HepG2 (cell line): Measurements from ENCODE around the gene ARTN. TPM values are rescaled to one million over a fixed set of nuclear protein-coding genes. Genes with fewer than 3 reads are reported as not detected.

Experiments
- ATAC-seq: fragments of 200-7000 bp; cut with Tn5 transposase; 3 replicates; pipeline ENCODE4 v1.9.1; 2020; ENCODE audit warnings: mild to moderate bottlenecking, moderate library complexity
- BruUV-seq: library from RNA; stranded (reverse); fragments of 400-500 nt; replicated peaks from 2 replicates; lab custom pipeline; 2021; lab: Mats Ljungman, UMichigan
- CTCF ChIA-PET: fragments of 300-600 bp; formaldehyde crosslinking; extraction: SDS; loops from one replicate; lab custom pipeline; 2021; ENCODE audit warnings: low total read pairs, inconsistent platforms, low intra/inter-chr PET ratio; lab: Yijun Ruan, JAX
- POLR2A ChIA-PET: fragments of 350-600 bp; sonication (Branson Sonifier 250); formaldehyde crosslinking; loops from one replicate; lab custom pipeline; 2020; ENCODE audit warnings: antibody characterized with exemption, inconsistent platforms; lab: Yijun Ruan, JAX
- DNase-seq: peaks from one replicate; pipeline ENCODE4 v3.0.0-alpha.2; 2015; ENCODE audit warnings: low spot score
- FAIRE-seq: peaks from 3 replicates; lab custom pipeline; 2011; peaks lifted over from hg19 to GRCh38; lab: Jason Lieb, UNC
- H2AFZ ChIP-seq: one replicate; pipeline ENCODE4 v1.6.1; 2011; ENCODE audit warnings: low read length, inconsistent platforms
- H3K27ac ChIP-seq: fragments of 300-600 bp; 3 replicates; pipeline ENCODE4 v1.8.0; 2011; ENCODE audit warnings: mixed run types, mild to moderate bottlenecking, mixed read lengths, low read length, inconsistent platforms; ENCODE audit not compliant: insufficient read depth; ENCODE audit errors: extremely low read length
- H3K27me3 ChIP-seq, 2 experiments: fragments of 200-600 bp in 1 of 2; 2 replicates in 1 of 2; 3 replicates in 1 of 2; pipeline versions ENCODE4 v1.6.0 to v1.8.0; 2011; ENCODE audit warnings: low read length in 2 of 2, mild to moderate bottlenecking in 2 of 2, moderate library complexity in 2 of 2, inconsistent platforms in 1 of 2; ENCODE audit not compliant: insufficient read depth in 2 of 2, control insufficient read depth in 1 of 2
- H3K36me3 ChIP-seq, 2 experiments: fragments of 200-600 bp in 1 of 2; replicated peaks in 1 of 2; 2 replicates in 1 of 2; 3 replicates in 1 of 2; pipeline versions ENCODE4 v1.5.1 to v1.8.0; 2011; ENCODE audit warnings: low read length in 2 of 2, inconsistent platforms in 1 of 2; ENCODE audit not compliant: insufficient read depth in 2 of 2, control insufficient read depth in 1 of 2
- H3K4me1 ChIP-seq: 2 replicates; pipeline ENCODE4 v1.5.1; 2012; ENCODE audit warnings: low read length, inconsistent platforms; ENCODE audit not compliant: insufficient read depth
- H3K4me2 ChIP-seq: 2 replicates; pipeline ENCODE4 v1.6.0; 2011; ENCODE audit warnings: low read depth, low read length, inconsistent platforms
- H3K4me3 ChIP-seq, 3 experiments: fragments of 200-600 bp in 1 of 3; sonication (generic), shearing (Covaris generic) in 1 of 3; replicated peaks in 1 of 3; 2 replicates each; pipeline ENCODE4 v1.5.1; 2011 to 2016; ENCODE audit warnings: low read length in 3 of 3, inconsistent platforms in 2 of 3, low read depth in 2 of 3, mild to moderate bottlenecking in 2 of 3, control low read depth in 1 of 3, mixed read lengths in 1 of 3; ENCODE audit not compliant: insufficient read depth in 1 of 3
- H3K79me2 ChIP-seq: one replicate; pipeline ENCODE4 v1.6.1; 2011; ENCODE audit warnings: low read length, inconsistent platforms; ENCODE audit not compliant: insufficient read depth
- H3K9ac ChIP-seq: 2 replicates; pipeline ENCODE4 v1.6.0; 2011; ENCODE audit warnings: mild to moderate bottlenecking, low read depth, low read length, inconsistent platforms; ENCODE audit not compliant: insufficient read depth
- H3K9me3 ChIP-seq: 2 replicates; pipeline ENCODE4 v1.5.1; 2012; ENCODE audit warnings: mild to moderate bottlenecking, low read length
- H4K20me1 ChIP-seq: 2 replicates; pipeline ENCODE4 v1.6.0; 2011; ENCODE audit warnings: inconsistent platforms, mild to moderate bottlenecking, low read length, moderate library complexity; ENCODE audit not compliant: insufficient read depth
- ARID2 ChIP-seq: sonication (generic); formaldehyde crosslinking; IDR thresholded peaks from 2 replicates; pipeline ENCODE4 v1.8.1; 2022; ENCODE audit warnings: mild to moderate bottlenecking, missing genetic modification reagents, borderline replicate concordance
- CBX2 ChIP-seq, 2 experiments: fragments of 200-600 bp in 1 of 2; sonication (generic); formaldehyde crosslinking in 1 of 2; IDR thresholded peaks; 2 replicates each; pipeline versions ENCODE4 v1.7.0 to v1.8.1; 2018 to 2022; ENCODE audit warnings: low read depth in 2 of 2, low read length in 1 of 2, mild to moderate bottlenecking in 1 of 2, missing genetic modification reagents in 1 of 2
- CENPT ChIP-seq: sonication (generic); formaldehyde crosslinking; IDR thresholded peaks from 2 replicates; pipeline ENCODE4 v1.8.0; 2022; ENCODE audit warnings: low read depth, mild to moderate bottlenecking, moderate library complexity, missing genetic modification reagents
- CHD2 ChIP-seq: IDR thresholded peaks from 2 replicates; pipeline ENCODE4 v1.6.1; 2011; ENCODE audit warnings: low read depth, low read length, improper control_type of control experiment
- HOXA3 ChIP-seq: sonication (generic); formaldehyde crosslinking; IDR thresholded peaks from 2 replicates; pipeline ENCODE4 v1.5.0; 2020; ENCODE audit warnings: missing genetic modification reagents
- MATR3 ChIP-seq: sonication (generic); formaldehyde crosslinking; IDR thresholded peaks from 2 replicates; pipeline ENCODE4 v1.4.0; 2020; ENCODE audit warnings: missing genetic modification reagents
- PHF21A ChIP-seq: sonication (generic); formaldehyde crosslinking; IDR thresholded peaks from 2 replicates; pipeline ENCODE4 v1.5.0; 2020; ENCODE audit warnings: mild to moderate bottlenecking, missing genetic modification reagents
- ZNF343 ChIP-seq: sonication (generic); formaldehyde crosslinking; IDR thresholded peaks from 2 replicates; pipeline ENCODE4 v1.4.0; 2020; ENCODE audit warnings: mild to moderate bottlenecking, missing genetic modification reagents
- ZNF503 ChIP-seq: sonication (generic); formaldehyde crosslinking; IDR thresholded peaks from 2 replicates; pipeline ENCODE4 v1.4.0; 2020; ENCODE audit warnings: missing genetic modification reagents
- ZNF724P ChIP-seq: sonication (generic); formaldehyde crosslinking; IDR thresholded peaks from 2 replicates; pipeline ENCODE4 v1.8.0; 2022; ENCODE audit warnings: missing genetic modification reagents, borderline replicate concordance
- ZNF782 ChIP-seq: sonication (generic); formaldehyde crosslinking; IDR thresholded peaks from 2 replicates; pipeline ENCODE4 v1.4.0; 2020; ENCODE audit warnings: missing genetic modification reagents, mild to moderate bottlenecking, borderline replicate concordance
- ZSCAN31 ChIP-seq: sonication (generic); formaldehyde crosslinking; IDR thresholded peaks from 2 replicates; pipeline ENCODE4 v1.5.0; 2020; ENCODE audit warnings: low read depth, mild to moderate bottlenecking, missing genetic modification reagents
- WGBS: methylation state at CpG from one replicate; pipeline ENCODE4 v1.1.6; 2017; ENCODE audit warnings: low lambda C conversion rate; 5-methylcytosine and 5-hydroxymethylcytosine counted together
- in situ Hi-C: cut with HindIII; loops from 2 replicates; pipeline ENCODE4 v1.10.0; 2017; ENCODE audit warnings: low pct_unique_long_range_greater_than_20kb; ENCODE audit not compliant: extremely low pct_ligation_motif_present
- intact Hi-C: fragments of 100-400 bp; cut with micrococcal nuclease; formaldehyde crosslinking; loops from one replicate; pipeline ENCODE4 v1.10.0; 2022; ENCODE audit not compliant: unreplicated experiment
- polyA plus RNA-seq, 8 experiments: library from polyadenylated mRNA; depleted of rRNA in 3 of 8; stranded (reverse) in 7 of 8; unstranded in 1 of 8; fragments of >200 nt; fragmentation: Illumina TruSeq in 4 of 8; extraction: Trizol in 4 of 8; gene quantifications; 2 replicates each; pipeline versions ENCODE4 v1.2.1 to v1.2.3, GENCODE V29; 2011 to 2016; ENCODE audit warnings: low read depth in 4 of 8, missing spikeins in 1 of 8, mixed read lengths in 1 of 8; ENCODE audit not compliant: insufficient read depth in 1 of 8
- total RNA-seq, 5 experiments: library from RNA; depleted of rRNA; stranded (reverse); fragments of >200 nt; fragmentation: Illumina TruSeq; extraction: Trizol; gene quantifications; 2 replicates each; pipeline ENCODE4 v1.2.3, GENCODE V29; 2016; ENCODE audit warnings: low read depth in 1 of 5
- TF ChIP-seq, protein P1 (sequence below): sonication (generic); formaldehyde crosslinking; IDR thresholded peaks from 2 replicates; pipeline ENCODE4 v1.5.0; 2020; ENCODE audit warnings: missing genetic modification reagents
- TF ChIP-seq, protein P2 (sequence below), 2 experiments: IDR thresholded peaks; 2 replicates each; pipeline ENCODE4 v1.6.1; 2011 to 2012; ENCODE audit warnings: low read length in 2 of 2, borderline replicate concordance in 1 of 2, low read depth in 1 of 2, mild to moderate bottlenecking in 1 of 2, moderate library complexity in 1 of 2
- TF ChIP-seq, protein P3 (sequence below): sonication (generic); formaldehyde crosslinking; IDR thresholded peaks from 2 replicates; pipeline ENCODE4 v1.8.0; 2022; ENCODE audit warnings: mild to moderate bottlenecking, missing genetic modification reagents, moderate library complexity

ARTN gene
- total and polyA plus RNA-seq, 2 of the 13 experiments (the other 11 are each of a cell fraction or from before 2014, with no cell fraction given) = 0.11 to 0.62 TPM

- BruUV-seq = no TSS peak
- H3K79me2 ChIP-seq = no peaks in the 10 kb centered on the region
- H3K36me3 ChIP-seq = peaks cover 0 to 21% of the 10 kb centered on the region in 2 experiments; a peak in 3 of 5 replicates
- no peak overlapping the region for H3K27ac ChIP-seq
- FAIRE-seq = no peak
- CTCF ChIA-PET = no interaction called here
- no peak overlapping the region for H2AFZ ChIP-seq
- in situ Hi-C loops = no loop called here
- no peak for DNase-seq
- intact Hi-C loops = no loop called here
- H3K27me3 ChIP-seq = no peaks in the 10 kb centered on the region
- H3K4me2 ChIP-seq = no peak overlapping the region
- H3K4me1 ChIP-seq = no peaks in the 10 kb centered on the region
- no peak overlapping the region for H3K9ac ChIP-seq
- no peak for ATAC-seq
- H4K20me1 ChIP-seq = no peaks in the 10 kb centered on the region
- no peaks in the 10 kb centered on the region for H3K9me3 ChIP-seq
- H3K4me3 ChIP-seq = no peak overlapping the region
- POLR2A ChIA-PET = interaction anchor here (1.0 kb wide), 1 partner anchor 21 kb away, joined by 3 read pairs; the partner anchor contains the start of gene ATP6V0B
- TF ChIP-seq, protein P1, sequence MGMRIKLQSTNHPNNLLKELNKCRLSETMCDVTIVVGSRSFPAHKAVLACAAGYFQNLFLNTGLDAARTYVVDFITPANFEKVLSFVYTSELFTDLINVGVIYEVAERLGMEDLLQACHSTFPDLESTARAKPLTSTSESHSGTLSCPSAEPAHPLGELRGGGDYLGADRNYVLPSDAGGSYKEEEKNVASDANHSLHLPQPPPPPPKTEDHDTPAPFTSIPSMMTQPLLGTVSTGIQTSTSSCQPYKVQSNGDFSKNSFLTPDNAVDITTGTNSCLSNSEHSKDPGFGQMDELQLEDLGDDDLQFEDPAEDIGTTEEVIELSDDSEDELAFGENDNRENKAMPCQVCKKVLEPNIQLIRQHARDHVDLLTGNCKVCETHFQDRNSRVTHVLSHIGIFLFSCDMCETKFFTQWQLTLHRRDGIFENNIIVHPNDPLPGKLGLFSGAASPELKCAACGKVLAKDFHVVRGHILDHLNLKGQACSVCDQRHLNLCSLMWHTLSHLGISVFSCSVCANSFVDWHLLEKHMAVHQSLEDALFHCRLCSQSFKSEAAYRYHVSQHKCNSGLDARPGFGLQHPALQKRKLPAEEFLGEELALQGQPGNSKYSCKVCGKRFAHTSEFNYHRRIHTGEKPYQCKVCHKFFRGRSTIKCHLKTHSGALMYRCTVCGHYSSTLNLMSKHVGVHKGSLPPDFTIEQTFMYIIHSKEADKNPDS = no peak
- TF ChIP-seq HOXA3 (CRISPR knock-in tag) (no peak), PHF21A (no peak), ZNF782 (CRISPR knock-in tag) (no peak), ZNF503 (CRISPR knock-in tag) (no peak), MATR3 (CRISPR knock-in tag) (no peak), ARID2 (no peak), CHD2 (no peak), ZSCAN31 (no peak), CBX2 (IDR thresholded peaks at IDR 0.05; ENCODE audit: low read depth, low read length) (no peak), CBX2 (CRISPR knock-in tag; IDR thresholded peaks at IDR 0.05; ENCODE audit: low read depth) (no peak), CENPT (no peak), ZNF343 (CRISPR knock-in tag) (no peak), ZNF724P (CRISPR knock-in tag) (no peak)
- TF ChIP-seq, protein P2, sequence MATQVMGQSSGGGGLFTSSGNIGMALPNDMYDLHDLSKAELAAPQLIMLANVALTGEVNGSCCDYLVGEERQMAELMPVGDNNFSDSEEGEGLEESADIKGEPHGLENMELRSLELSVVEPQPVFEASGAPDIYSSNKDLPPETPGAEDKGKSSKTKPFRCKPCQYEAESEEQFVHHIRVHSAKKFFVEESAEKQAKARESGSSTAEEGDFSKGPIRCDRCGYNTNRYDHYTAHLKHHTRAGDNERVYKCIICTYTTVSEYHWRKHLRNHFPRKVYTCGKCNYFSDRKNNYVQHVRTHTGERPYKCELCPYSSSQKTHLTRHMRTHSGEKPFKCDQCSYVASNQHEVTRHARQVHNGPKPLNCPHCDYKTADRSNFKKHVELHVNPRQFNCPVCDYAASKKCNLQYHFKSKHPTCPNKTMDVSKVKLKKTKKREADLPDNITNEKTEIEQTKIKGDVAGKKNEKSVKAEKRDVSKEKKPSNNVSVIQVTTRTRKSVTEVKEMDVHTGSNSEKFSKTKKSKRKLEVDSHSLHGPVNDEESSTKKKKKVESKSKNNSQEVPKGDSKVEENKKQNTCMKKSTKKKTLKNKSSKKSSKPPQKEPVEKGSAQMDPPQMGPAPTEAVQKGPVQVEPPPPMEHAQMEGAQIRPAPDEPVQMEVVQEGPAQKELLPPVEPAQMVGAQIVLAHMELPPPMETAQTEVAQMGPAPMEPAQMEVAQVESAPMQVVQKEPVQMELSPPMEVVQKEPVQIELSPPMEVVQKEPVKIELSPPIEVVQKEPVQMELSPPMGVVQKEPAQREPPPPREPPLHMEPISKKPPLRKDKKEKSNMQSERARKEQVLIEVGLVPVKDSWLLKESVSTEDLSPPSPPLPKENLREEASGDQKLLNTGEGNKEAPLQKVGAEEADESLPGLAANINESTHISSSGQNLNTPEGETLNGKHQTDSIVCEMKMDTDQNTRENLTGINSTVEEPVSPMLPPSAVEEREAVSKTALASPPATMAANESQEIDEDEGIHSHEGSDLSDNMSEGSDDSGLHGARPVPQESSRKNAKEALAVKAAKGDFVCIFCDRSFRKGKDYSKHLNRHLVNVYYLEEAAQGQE (IDR thresholded peaks at IDR 0.05; ENCODE audit: borderline replicate concordance in 1 of 2, low read depth in 1 of 2, low read length in 2 of 2) = no peak
- TF ChIP-seq, protein P3, sequence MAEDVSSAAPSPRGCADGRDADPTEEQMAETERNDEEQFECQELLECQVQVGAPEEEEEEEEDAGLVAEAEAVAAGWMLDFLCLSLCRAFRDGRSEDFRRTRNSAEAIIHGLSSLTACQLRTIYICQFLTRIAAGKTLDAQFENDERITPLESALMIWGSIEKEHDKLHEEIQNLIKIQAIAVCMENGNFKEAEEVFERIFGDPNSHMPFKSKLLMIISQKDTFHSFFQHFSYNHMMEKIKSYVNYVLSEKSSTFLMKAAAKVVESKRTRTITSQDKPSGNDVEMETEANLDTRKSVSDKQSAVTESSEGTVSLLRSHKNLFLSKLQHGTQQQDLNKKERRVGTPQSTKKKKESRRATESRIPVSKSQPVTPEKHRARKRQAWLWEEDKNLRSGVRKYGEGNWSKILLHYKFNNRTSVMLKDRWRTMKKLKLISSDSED = no peak
- 95% methylated on average over 2 of the region's 5 CpGs for WGBS
These were observed 20.4 kb downstream of the ARTN start for GRCh38 chr1:43954036-43954435.
